A549 (cell line): ENCODE results near the gene CDK5RAP2.

Experiments used
- BCL3 ChIP-seq: fragments of >200 bp; sonication (Bioruptor Twin); formaldehyde crosslinking; IDR thresholded peaks from 3 replicates; pipeline ENCODE4 v1.6.1; 2016
- CBX2 ChIP-seq: fragments of 200-600 bp; sonication (generic); IDR thresholded peaks from 2 replicates; pipeline ENCODE4 v1.6.1; 2016; ENCODE audit warnings: low read depth, mild to moderate bottlenecking, borderline replicate concordance

- TF ChIP-seq CBX2 (no peak), BCL3 (no peak)
Measured at GRCh38 chr9:120439926-120440325, 140.0 kb downstream of the CDK5RAP2 start.
